ENCODE data around the gene P4HB. TPM values are rescaled to one million over a fixed set of nuclear protein-coding genes. Genes with fewer than 3 reads are reported as not detected.
A peak's percentile ranks its signal among the peaks of the same experiment; 100 is the strongest.

The P4HB gene
- polyA plus RNA-seq, 1 of the 3 experiments (the other 2 are of a cell fraction), result 165 TPM

- Histone ChIP-seq H3K9ac (peak overlapping the region; percentile 42; the same call in 1 of the 2 replicates), H3K4me3 (ENCODE audit: low read depth in 2 of 2, low read length in 1 of 2) (no peak overlapping the region; a peak in 1 of 4 replicates), H3K4me2 (peak overlapping the region; percentile 99; the same call in 1 of the 2 replicates), H4K20me1 (ENCODE audit: insufficient read depth) (peaks cover 55% of the 10 kb centered on the region), H3K79me2 (ENCODE audit: insufficient read depth) (peaks cover 78% of the 10 kb centered on the region), H3K9me3 (no peaks in the 10 kb centered on the region), H2AFZ (ENCODE audit: low read depth) (no peak overlapping the region), H3K27ac (ENCODE audit: low read depth in 2 of 2, low read length in 1 of 2) (peak overlapping the region; percentile 86 to 95), H3K9me2 (no peaks in the 10 kb centered on the region), H3K4me1 (ENCODE audit: control insufficient read depth in 1 of 2, insufficient read depth in 2 of 2, low read depth in 1 of 2, low read length in 1 of 2) (peaks cover 28 to 65% of the 10 kb centered on the region in 2 experiments; a peak in 3 of 4 replicates), H3K36me3 (replicated peaks in 1 of 2; ENCODE audit: control insufficient read depth in 1 of 2, insufficient read depth in 2 of 2, low read length in 1 of 2) (peaks cover 38 to 54% of the 10 kb centered on the region in 2 experiments), H3F3A (replicated peaks; ENCODE audit: insufficient read depth) (peaks cover 71% of the 10 kb centered on the region), H3K27me3 (ENCODE audit: insufficient read depth) (no peaks in the 10 kb centered on the region)
- TF ChIP-seq JUND (IDR thresholded peaks at IDR 0.05), result peak; percentile 35
- 0 out of 4 replicates have a peak, but pooled peaks of 1 of the 2 experiments have one; percentile 6 for TF ChIP-seq EP300 (IDR thresholded peaks at IDR 0.05; ENCODE audit: borderline replicate concordance in 1 of 2, low read depth in 1 of 2, low read length in 1 of 2)
- TF ChIP-seq YY1 (IDR thresholded peaks at IDR 0.05; ENCODE audit: low read depth), result no peak
- TF ChIP-seq GABPA (IDR thresholded peaks at IDR 0.05; ENCODE audit: low read depth), result peak; percentile 7; the same call in 1 of the 2 replicates
- TF ChIP-seq MEF2A (IDR thresholded peaks at IDR 0.05; ENCODE audit: borderline replicate concordance, low read depth), result no peak
- no peak for TF ChIP-seq FOXM1 (IDR thresholded peaks at IDR 0.05; ENCODE audit: low read depth)
- TF ChIP-seq NFIC (IDR thresholded peaks at IDR 0.05; ENCODE audit: borderline replicate concordance), result 0 out of 2 replicates have a peak, but pooled peaks have one; percentile 9
- TF ChIP-seq PBX3 (IDR thresholded peaks at IDR 0.05), result peak; percentile 72
- TF ChIP-seq FOSL2 (IDR thresholded peaks at IDR 0.05; ENCODE audit: borderline replicate concordance, low read depth), result peak; percentile 25; the same call in 1 of the 2 replicates
- TF ChIP-seq, protein P1, sequence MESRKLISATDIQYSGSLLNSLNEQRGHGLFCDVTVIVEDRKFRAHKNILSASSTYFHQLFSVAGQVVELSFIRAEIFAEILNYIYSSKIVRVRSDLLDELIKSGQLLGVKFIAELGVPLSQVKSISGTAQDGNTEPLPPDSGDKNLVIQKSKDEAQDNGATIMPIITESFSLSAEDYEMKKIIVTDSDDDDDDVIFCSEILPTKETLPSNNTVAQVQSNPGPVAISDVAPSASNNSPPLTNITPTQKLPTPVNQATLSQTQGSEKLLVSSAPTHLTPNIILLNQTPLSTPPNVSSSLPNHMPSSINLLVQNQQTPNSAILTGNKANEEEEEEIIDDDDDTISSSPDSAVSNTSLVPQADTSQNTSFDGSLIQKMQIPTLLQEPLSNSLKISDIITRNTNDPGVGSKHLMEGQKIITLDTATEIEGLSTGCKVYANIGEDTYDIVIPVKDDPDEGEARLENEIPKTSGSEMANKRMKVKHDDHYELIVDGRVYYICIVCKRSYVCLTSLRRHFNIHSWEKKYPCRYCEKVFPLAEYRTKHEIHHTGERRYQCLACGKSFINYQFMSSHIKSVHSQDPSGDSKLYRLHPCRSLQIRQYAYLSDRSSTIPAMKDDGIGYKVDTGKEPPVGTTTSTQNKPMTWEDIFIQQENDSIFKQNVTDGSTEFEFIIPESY (IDR thresholded peaks at IDR 0.05; ENCODE audit: borderline replicate concordance, low read depth), result peak; percentile 51
- TF ChIP-seq CHD2 (IDR thresholded peaks at IDR 0.05; ENCODE audit: low read length, partially characterized antibody), result no peak
- TF ChIP-seq RFX5 (IDR thresholded peaks at IDR 0.05; ENCODE audit: low read length), result no peak
- no peak for TF ChIP-seq FOXJ3 (CRISPR knock-in tag; IDR thresholded peaks at IDR 0.05)
- no peak for TF ChIP-seq EZH2phosphoT487 (IDR thresholded peaks at IDR 0.05; ENCODE audit: borderline replicate concordance, low read depth)
- TF ChIP-seq MAX (IDR thresholded peaks at IDR 0.05; ENCODE audit: low read depth), result peak; percentile 52
- TF ChIP-seq, protein P2, sequence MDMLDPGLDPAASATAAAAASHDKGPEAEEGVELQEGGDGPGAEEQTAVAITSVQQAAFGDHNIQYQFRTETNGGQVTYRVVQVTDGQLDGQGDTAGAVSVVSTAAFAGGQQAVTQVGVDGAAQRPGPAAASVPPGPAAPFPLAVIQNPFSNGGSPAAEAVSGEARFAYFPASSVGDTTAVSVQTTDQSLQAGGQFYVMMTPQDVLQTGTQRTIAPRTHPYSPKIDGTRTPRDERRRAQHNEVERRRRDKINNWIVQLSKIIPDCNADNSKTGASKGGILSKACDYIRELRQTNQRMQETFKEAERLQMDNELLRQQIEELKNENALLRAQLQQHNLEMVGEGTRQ (IDR thresholded peaks at IDR 0.05; ENCODE audit: borderline replicate concordance, low read depth, low read length), result no peak
- TF ChIP-seq SIN3A (IDR thresholded peaks at IDR 0.05; ENCODE audit: borderline replicate concordance, low read depth, low read length), result peak; percentile 71; the same call in 1 of the 2 replicates
- peak; percentile 81 for TF ChIP-seq POLR2AphosphoS5 (IDR thresholded peaks at IDR 0.05; ENCODE audit: low read depth, low read length)
- TF ChIP-seq ELF1 (IDR thresholded peaks at IDR 0.05), result peak; percentile 28
- TF ChIP-seq TAF1 (IDR thresholded peaks at IDR 0.05; ENCODE audit: borderline replicate concordance, low read depth, low read length), result no peak
- ChIA-PET POLR2A (interaction anchor here (0.6 to 2.2 kb wide), 10 partner anchors 14 to 164 kb away, joined by 3 to 13 read pairs (median 4); partner anchors contain the start of genes MCRIP1, MRPL12, PCYT2 and SLC25A10), CTCF (interaction anchor here (0.9 to 6.9 kb wide), 12 partner anchors 17 to 158 kb away, joined by 3 to 54 read pairs (median 8); partner anchors contain the start of genes ALYREF, ANAPC11, NOTUM and PCYT2)
- WGBS (ENCODE audit: low lambda C conversion rate), result 75% methylated on average over 21 of the region's 23 CpGs
- DNase-seq, result no peak
Observed at GRCh38 chr17:81867170-81867990, 7.0 kb upstream of the P4HB start.

All from SK-N-SH (cell line).